COR-L47 (cell line): ENCODE results near the gene LETM1.

Experiments
- DNase-seq: peaks from one replicate; lab custom pipeline; 2025; lab: John Stamatoyannopoulos, UW

Gene LETM1

GRCh38 chr4:1794809-1795298 lies 61.1 kb downstream of the LETM1 start:
- DNase-seq = no peak

GRCh38 chr4:1793940-1794808 lies 61.8 kb downstream of the LETM1 start:
- no peak for DNase-seq

GRCh38 chr4:1793496-1793840 lies 62.5 kb downstream of the LETM1 start:
- DNase-seq = no peak

- no peak for DNase-seq
Measured at GRCh38 chr4:1792832-1793495, 63.0 kb downstream of the LETM1 start, which contains the start of gene FGFR3. FGFR3 (plus strand) TSS chr4:1793293; CDS start chr4:1793935, 642 bp downstream.

- no peak for DNase-seq
Measured at GRCh38 chr4:1792158-1792831, 63.7 kb downstream of the LETM1 start.

- no peak for DNase-seq
Measured at GRCh38 chr4:1790005-1790404, 66.0 kb downstream of the LETM1 start.

GRCh38 chr4:1789552-1789951 lies 66.4 kb downstream of the LETM1 start:
- no peak for DNase-seq

GRCh38 chr4:1788254-1788973 lies 67.5 kb downstream of the LETM1 start:
- DNase-seq = no peak

GRCh38 chr4:1787411-1788077 lies 68.4 kb downstream of the LETM1 start:
- no peak for DNase-seq

GRCh38 chr4:1786544-1787362 lies 69.2 kb downstream of the LETM1 start:
- DNase-seq = no peak

- DNase-seq = no peak
Measured at GRCh38 chr4:1785592-1785991, 70.4 kb downstream of the LETM1 start.

- no peak for DNase-seq
Measured at GRCh38 chr4:1784789-1785591, 71.0 kb downstream of the LETM1 start.

GRCh38 chr4:1784395-1784788 lies 71.6 kb downstream of the LETM1 start:
- no peak for DNase-seq

GRCh38 chr4:1783970-1784369 lies 72.0 kb downstream of the LETM1 start:
- no peak for DNase-seq

GRCh38 chr4:1783015-1783414 lies 72.9 kb downstream of the LETM1 start:
- no peak for DNase-seq

GRCh38 chr4:1780435-1780834 lies 75.5 kb downstream of the LETM1 start:
- no peak for DNase-seq

GRCh38 chr4:1779588-1780382 lies 76.2 kb downstream of the LETM1 start:
- DNase-seq = no peak

GRCh38 chr4:1778642-1779392 lies 77.1 kb downstream of the LETM1 start:
- DNase-seq = no peak
